ENCODE data around the gene NKX2-2. TPM values are rescaled to one million over a fixed set of nuclear protein-coding genes. Genes with fewer than 3 reads are reported as not detected.

The NKX2-2 gene
- not detected in 5 replicates for total RNA-seq (2022; extraction: Qiagen RNA extraction)

DNA sequence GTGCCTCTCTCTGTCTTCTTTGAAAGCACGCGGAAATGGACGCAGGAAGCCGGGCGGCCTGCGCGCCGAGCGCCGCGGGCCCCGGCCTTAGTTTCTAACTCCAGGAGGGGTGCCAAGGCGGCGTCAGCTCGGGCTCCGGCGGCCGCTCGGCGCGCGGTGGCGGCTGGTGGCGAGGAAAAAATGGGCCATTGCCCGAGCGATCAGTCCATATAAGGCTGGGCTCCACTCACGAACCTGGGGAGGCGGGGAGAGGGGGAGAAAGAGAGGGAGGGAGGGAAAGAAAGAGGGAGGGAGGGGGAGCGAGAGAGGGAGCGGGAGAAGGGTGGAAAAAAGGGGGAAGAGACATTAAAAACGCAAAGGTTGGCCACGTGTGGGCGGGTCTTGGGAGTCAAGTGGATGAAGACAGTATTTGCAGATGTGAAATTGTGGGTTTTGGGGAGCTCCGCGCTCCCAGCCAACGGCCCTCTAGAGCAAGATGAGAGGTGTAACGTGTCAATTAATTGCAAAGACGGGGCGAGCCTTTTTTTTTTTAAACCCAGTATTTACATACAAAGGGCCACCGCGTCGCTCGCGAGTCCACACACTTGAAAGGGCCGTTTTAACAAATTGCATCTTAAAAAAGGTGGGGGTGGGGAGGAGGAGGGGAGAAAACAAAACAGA lies at the start of gene NKX2-2:
TSS of gene NKX2-2 (minus strand) at position 184 of the 660 bp plus-strand sequence. CDS start 395 bp downstream, outside the sequence.

Other genes starting within 250 kb of the NKX2-2 start
- 89.3 to 107 TPM (median 98.7 TPM) in 5 replicates for gene XRN2, start 210.7 kb downstream of the NKX2-2 start, total RNA-seq (2022; extraction: Qiagen RNA extraction)
- gene NKX2-4, start 116.5 kb downstream of the NKX2-2 start, total RNA-seq (2022; extraction: Qiagen RNA extraction), result not detected in 5 replicates
- gene PAX1, start 191.6 kb upstream of the NKX2-2 start, total RNA-seq (2022; extraction: Qiagen RNA extraction), result 0.06 TPM in 1 of 5 replicates, not detected in the others